GM19239 (cell line): ENCODE data around the gene NAA30.

Experiments
- DNase-seq: peaks from one replicate; pipeline ENCODE4 v3.0.0; 2011; ENCODE audit warnings: low spot score; ENCODE audit not compliant: insufficient read length
- FAIRE-seq: peaks from 2 replicates; lab custom pipeline; 2011; peaks lifted over from hg19 to GRCh38; lab: Jason Lieb, UNC

Gene NAA30

GRCh38 chr14:57391517-57392195 lies 1.3 kb downstream of the NAA30 start:
- DNase-seq (no peak), FAIRE-seq (peak; percentile 64)

GRCh38 chr14:57392830-57393229 lies 2.4 kb downstream of the NAA30 start:
- DNase-seq, result no peak
- FAIRE-seq, result no peak

GRCh38 chr14:57400556-57401494 lies 10.4 kb downstream of the NAA30 start:
- FAIRE-seq (no peak), DNase-seq (no peak)

- FAIRE-seq (no peak), DNase-seq (no peak)
Measured at GRCh38 chr14:57401501-57401900, 11.1 kb downstream of the NAA30 start.

- DNase-seq, result no peak
- no peak for FAIRE-seq
Measured at GRCh38 chr14:57402173-57402852, 11.9 kb downstream of the NAA30 start.

GRCh38 chr14:57403521-57403864 lies 13.1 kb downstream of the NAA30 start:
- no peak for FAIRE-seq

GRCh38 chr14:57405562-57405961 lies 15.2 kb downstream of the NAA30 start:
- no peak for FAIRE-seq
- no peak for DNase-seq

More at GRCh38 chr14:57403521-57403864, 13.1 kb downstream of the NAA30 start:
- no peak for DNase-seq

- DNase-seq, result no peak
- FAIRE-seq, result no peak
Measured at GRCh38 chr14:57408037-57408436, 17.7 kb downstream of the NAA30 start.

GRCh38 chr14:57408634-57409033 lies 18.2 kb downstream of the NAA30 start:
- DNase-seq, result no peak
- no peak for FAIRE-seq

GRCh38 chr14:57412341-57412740 lies 22.0 kb downstream of the NAA30 start:
- no peak for DNase-seq
- peak; percentile 14 for FAIRE-seq

- no peak for FAIRE-seq
Measured at GRCh38 chr14:57413849-57414248, 23.5 kb downstream of the NAA30 start.

GRCh38 chr14:57417228-57417627 lies 26.8 kb downstream of the NAA30 start:
- no peak for FAIRE-seq
- DNase-seq, result no peak

More at GRCh38 chr14:57413849-57414248, 23.5 kb downstream of the NAA30 start:
- no peak for DNase-seq

GRCh38 chr14:57418999-57419398 lies 28.6 kb downstream of the NAA30 start:
- no peak for DNase-seq
- FAIRE-seq, result no peak

GRCh38 chr14:57420033-57420432 lies 29.6 kb downstream of the NAA30 start:
- DNase-seq, result no peak
- FAIRE-seq, result no peak

GRCh38 chr14:57420986-57421385 lies 30.6 kb downstream of the NAA30 start:
- DNase-seq (no peak), FAIRE-seq (no peak)

- DNase-seq (no peak), FAIRE-seq (no peak)
Measured at GRCh38 chr14:57435923-57436322, 45.5 kb downstream of the NAA30 start.

GRCh38 chr14:57461777-57462320 lies 71.5 kb downstream of the NAA30 start:
- DNase-seq (no peak), FAIRE-seq (peak; percentile 18)

- DNase-seq (no peak), FAIRE-seq (no peak)
Measured at GRCh38 chr14:57462551-57462950, 72.2 kb downstream of the NAA30 start.

- DNase-seq (peak; percentile 38), FAIRE-seq (peak; percentile 97)
Measured at GRCh38 chr14:57464008-57464730, 73.8 kb downstream of the NAA30 start.
